Measurements from ENCODE around the gene CLDN18. TPM values are rescaled to one million over a fixed set of nuclear protein-coding genes. Genes with fewer than 3 reads are reported as not detected.

Gene CLDN18
- total and polyA plus RNA-seq, 2 donors from 2014 or later = not detected

DNA sequence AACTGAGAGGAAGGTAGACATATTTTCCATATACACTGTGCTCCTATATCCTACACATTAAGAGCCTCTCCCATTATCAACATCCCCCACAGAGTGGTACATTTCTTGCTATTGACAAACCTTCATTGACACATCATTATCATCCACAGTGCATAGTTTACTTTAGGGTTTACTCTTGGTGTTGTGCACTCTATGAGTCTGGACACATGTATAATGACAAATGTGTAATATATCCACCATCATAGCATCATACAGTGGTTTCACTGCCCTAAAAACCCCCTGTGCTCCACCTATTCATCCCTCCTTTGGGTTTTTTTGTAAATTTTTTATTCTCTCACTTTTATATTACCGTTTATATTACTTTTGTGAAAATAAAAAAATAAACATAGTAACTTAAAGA, 22.2 kb upstream of the CLDN18 start:
- TF ChIP-seq, protein P1, sequence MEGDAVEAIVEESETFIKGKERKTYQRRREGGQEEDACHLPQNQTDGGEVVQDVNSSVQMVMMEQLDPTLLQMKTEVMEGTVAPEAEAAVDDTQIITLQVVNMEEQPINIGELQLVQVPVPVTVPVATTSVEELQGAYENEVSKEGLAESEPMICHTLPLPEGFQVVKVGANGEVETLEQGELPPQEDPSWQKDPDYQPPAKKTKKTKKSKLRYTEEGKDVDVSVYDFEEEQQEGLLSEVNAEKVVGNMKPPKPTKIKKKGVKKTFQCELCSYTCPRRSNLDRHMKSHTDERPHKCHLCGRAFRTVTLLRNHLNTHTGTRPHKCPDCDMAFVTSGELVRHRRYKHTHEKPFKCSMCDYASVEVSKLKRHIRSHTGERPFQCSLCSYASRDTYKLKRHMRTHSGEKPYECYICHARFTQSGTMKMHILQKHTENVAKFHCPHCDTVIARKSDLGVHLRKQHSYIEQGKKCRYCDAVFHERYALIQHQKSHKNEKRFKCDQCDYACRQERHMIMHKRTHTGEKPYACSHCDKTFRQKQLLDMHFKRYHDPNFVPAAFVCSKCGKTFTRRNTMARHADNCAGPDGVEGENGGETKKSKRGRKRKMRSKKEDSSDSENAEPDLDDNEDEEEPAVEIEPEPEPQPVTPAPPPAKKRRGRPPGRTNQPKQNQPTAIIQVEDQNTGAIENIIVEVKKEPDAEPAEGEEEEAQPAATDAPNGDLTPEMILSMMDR (IDR thresholded peaks at IDR 0.05; ENCODE audit: borderline replicate concordance, extremely low read depth, insufficient read depth) = no peak
- H3K27ac ChIP-seq (ENCODE audit: low read depth in 2 of 2, low read length in 2 of 2) = no peak overlapping the region
- no peak for DNase-seq
- no peaks in the 10 kb centered on the region for H3K4me1 ChIP-seq (ENCODE audit: control insufficient read depth in 2 of 3, insufficient read depth in 2 of 3, low read depth in 1 of 3, low read length in 3 of 3)
- no peaks in the 10 kb centered on the region for H3K36me3 ChIP-seq (ENCODE audit: control insufficient read depth in 2 of 3, insufficient read depth in 3 of 3, low read length in 3 of 3)
- no peaks in the 10 kb centered on the region for H3K27me3 ChIP-seq (ENCODE audit: control insufficient read depth, insufficient read depth, low read length)
- no peak for FAIRE-seq
- intact Hi-C loops (cut with DNase I) = no loop called here
- H3K9me3 ChIP-seq (ENCODE audit: control insufficient read depth in 2 of 3, insufficient read depth in 1 of 3, low read length in 3 of 3) = no peaks in the 10 kb centered on the region
- H3K4me3 ChIP-seq (ENCODE audit: low read length in 3 of 3) = no peak overlapping the region
- H3K9ac ChIP-seq (ENCODE audit: low read length in 3 of 3) = no peak overlapping the region

DNA sequence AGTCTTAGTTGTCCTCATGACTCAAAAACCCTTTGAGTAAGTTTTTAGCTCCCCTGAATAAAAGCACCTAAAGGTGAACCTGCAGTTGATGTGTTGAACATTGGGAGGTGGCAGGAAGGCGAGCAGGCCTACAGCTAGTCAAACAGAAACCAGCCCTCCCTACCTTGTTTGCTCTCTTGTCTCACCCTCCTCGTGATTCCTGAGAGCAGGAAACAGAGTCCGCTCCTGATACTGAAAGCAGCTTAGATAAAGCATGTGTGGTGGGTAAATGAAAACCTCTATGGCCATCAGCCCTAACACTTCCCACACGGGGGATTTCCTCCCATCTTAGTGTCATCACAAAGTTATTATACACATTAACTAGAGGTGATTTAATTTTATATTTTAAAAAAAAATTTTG, 21.8 kb upstream of the CLDN18 start:
- Histone ChIP-seq H3K27me3 (ENCODE audit: control insufficient read depth, insufficient read depth, low read length) (no peaks in the 10 kb centered on the region), H3K27ac (ENCODE audit: low read depth in 2 of 2, low read length in 2 of 2) (no peak overlapping the region), H3K4me3 (ENCODE audit: low read length in 3 of 3) (no peak overlapping the region), H3K9me3 (ENCODE audit: control insufficient read depth in 2 of 3, insufficient read depth in 1 of 3, low read length in 3 of 3) (no peaks in the 10 kb centered on the region), H3K9ac (ENCODE audit: low read length in 3 of 3) (no peak overlapping the region), H3K36me3 (ENCODE audit: control insufficient read depth in 2 of 3, insufficient read depth in 3 of 3, low read length in 3 of 3) (no peaks in the 10 kb centered on the region), H3K4me1 (ENCODE audit: control insufficient read depth in 2 of 3, insufficient read depth in 2 of 3, low read depth in 1 of 3, low read length in 3 of 3) (no peaks in the 10 kb centered on the region)
- no peak for FAIRE-seq
- intact Hi-C loops (cut with DNase I) = no loop called here
- no peak for DNase-seq
- TF ChIP-seq, protein P1 (IDR thresholded peaks at IDR 0.05; ENCODE audit: borderline replicate concordance, extremely low read depth, insufficient read depth) = no peak

DNA sequence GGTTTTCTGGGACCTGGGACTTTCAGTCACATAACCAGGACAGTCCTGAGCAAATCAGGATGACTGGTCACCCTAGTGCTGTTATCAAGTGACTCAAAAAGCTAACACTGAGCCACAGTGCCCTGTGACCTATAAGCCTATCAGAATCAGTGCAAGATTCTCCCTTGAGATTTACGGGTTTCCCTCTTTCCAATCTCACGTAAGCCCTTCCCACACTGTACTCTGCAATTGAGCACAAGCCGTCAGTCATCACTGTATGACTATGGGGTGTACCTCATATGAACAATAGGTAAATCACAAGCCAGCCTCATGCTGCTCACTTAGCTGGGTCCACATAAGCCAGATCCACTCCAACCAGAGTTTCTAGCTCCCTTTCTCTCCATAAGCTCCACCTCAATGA, 21.0 kb upstream of the CLDN18 start:
- TF ChIP-seq, protein P1 (IDR thresholded peaks at IDR 0.05; ENCODE audit: borderline replicate concordance, extremely low read depth, insufficient read depth) = no peak
- Histone ChIP-seq H3K4me3 (ENCODE audit: low read length in 3 of 3) (no peak overlapping the region), H3K27me3 (ENCODE audit: control insufficient read depth, insufficient read depth, low read length) (no peaks in the 10 kb centered on the region), H3K9me3 (ENCODE audit: control insufficient read depth in 2 of 3, insufficient read depth in 1 of 3, low read length in 3 of 3) (peaks cover 0 to 4% (median 4%) of the 10 kb centered on the region in 3 donors), H3K27ac (ENCODE audit: low read depth in 2 of 2, low read length in 2 of 2) (no peak overlapping the region), H3K36me3 (ENCODE audit: control insufficient read depth in 2 of 3, insufficient read depth in 3 of 3, low read length in 3 of 3) (no peaks in the 10 kb centered on the region), H3K9ac (ENCODE audit: low read length in 3 of 3) (no peak overlapping the region), H3K4me1 (ENCODE audit: control insufficient read depth in 2 of 3, insufficient read depth in 2 of 3, low read depth in 1 of 3, low read length in 3 of 3) (no peaks in the 10 kb centered on the region)
- intact Hi-C loops (cut with DNase I) = no loop called here
- FAIRE-seq (no peak), DNase-seq (no peak)

DNA sequence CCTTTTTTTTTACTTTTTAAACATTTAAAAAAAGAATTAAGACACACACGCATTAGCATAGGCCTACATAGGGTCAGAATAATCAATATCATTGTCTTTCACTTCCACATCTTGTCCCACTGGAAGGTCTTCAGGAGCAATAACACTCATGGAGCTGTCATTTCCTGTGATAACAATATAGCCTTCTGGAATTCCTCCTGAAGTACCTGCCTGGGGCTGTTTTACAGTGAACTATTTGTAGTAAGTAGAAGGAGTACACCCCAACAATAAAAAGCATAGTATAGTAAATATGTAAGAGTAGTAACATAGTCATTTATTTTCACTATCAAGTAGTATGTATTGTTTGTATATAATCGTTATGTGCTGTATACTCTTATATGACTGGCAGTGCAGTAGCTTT, 19.5 kb upstream of the CLDN18 start:
- TF ChIP-seq, protein P1 (IDR thresholded peaks at IDR 0.05; ENCODE audit: borderline replicate concordance, extremely low read depth, insufficient read depth) = no peak
- Histone ChIP-seq H3K36me3 (ENCODE audit: control insufficient read depth in 2 of 3, insufficient read depth in 3 of 3, low read length in 3 of 3) (no peaks in the 10 kb centered on the region), H3K9ac (ENCODE audit: low read length in 3 of 3) (no peak overlapping the region), H3K27ac (ENCODE audit: low read depth in 2 of 2, low read length in 2 of 2) (no peak overlapping the region), H3K4me3 (ENCODE audit: low read length in 3 of 3) (no peak overlapping the region), H3K4me1 (ENCODE audit: control insufficient read depth in 2 of 3, insufficient read depth in 2 of 3, low read depth in 1 of 3, low read length in 3 of 3) (no peaks in the 10 kb centered on the region), H3K9me3 (ENCODE audit: control insufficient read depth in 2 of 3, insufficient read depth in 1 of 3, low read length in 3 of 3) (peaks cover 0 to 12% (median 10%) of the 10 kb centered on the region in 3 donors), H3K27me3 (ENCODE audit: control insufficient read depth, insufficient read depth, low read length) (no peaks in the 10 kb centered on the region)
- intact Hi-C loops (cut with DNase I) = no loop called here
- FAIRE-seq = no peak
- no peak for DNase-seq

All from kidney (tissue), 14 donors.